Lung (tissue), 12 donors: Measurements from ENCODE around the gene VENTX. TPM values are rescaled to one million over a fixed set of nuclear protein-coding genes. Genes with fewer than 3 reads are reported as not detected.
"Not testable (repeated sequence)": the region's sequence is repeated elsewhere in the genome, so short reads cannot be mapped to it uniquely, and the experiment has no call there.

Experiments
- ATAC-seq: fragments of 200-7000 bp; cut with Tn5 transposase; one replicate; pipeline ENCODE4 v1.9.1; 2020; ENCODE audit warnings: moderate number of reproducible peaks; ENCODE audit not compliant: insufficient read depth, low FRiP score
- DNase-seq, 3 donors: peaks; one replicate each; pipeline ENCODE4 v3.0.0-alpha.2; 2013 to 2017
- H3K27ac ChIP-seq, 2 donors: one replicate each; pipeline ENCODE4 v1.5.1; 2013; ENCODE audit warnings: mild to moderate bottlenecking in 2 of 2, moderate library complexity in 2 of 2, control low read depth in 1 of 2, inconsistent platforms in 1 of 2, low read depth in 1 of 2, low read length in 1 of 2
- H3K27me3 ChIP-seq, 3 donors: one replicate each; pipeline ENCODE4 v1.5.1; 2013; ENCODE audit warnings: low read length in 2 of 3; ENCODE audit not compliant: control insufficient read depth in 3 of 3, insufficient read depth in 3 of 3
- H3K36me3 ChIP-seq, 4 donors: one replicate each; pipeline ENCODE4 v1.5.1; 2013; ENCODE audit warnings: low read length in 4 of 4, mild to moderate bottlenecking in 1 of 4, moderate library complexity in 1 of 4; ENCODE audit not compliant: control insufficient read depth in 4 of 4, insufficient read depth in 4 of 4
- H3K4me1 ChIP-seq, 5 donors: one replicate each; pipeline ENCODE4 v1.5.1; 2013; ENCODE audit warnings: low read length in 5 of 5, mild to moderate bottlenecking in 2 of 5, moderate library complexity in 1 of 5; ENCODE audit not compliant: control insufficient read depth in 5 of 5, insufficient read depth in 5 of 5
- H3K4me3 ChIP-seq: one replicate; pipeline ENCODE4 v1.5.1; 2013; ENCODE audit warnings: mild to moderate bottlenecking, control low read depth, moderate library complexity
- H3K9ac ChIP-seq, 2 donors: one replicate each; pipeline ENCODE4 v1.5.1; 2013; ENCODE audit warnings: low read length in 2 of 2, control low read depth in 1 of 2; ENCODE audit not compliant: insufficient read depth in 1 of 2
- H3K9me3 ChIP-seq, 4 donors: one replicate each; pipeline ENCODE4 v1.5.1; 2013; ENCODE audit warnings: low read length in 3 of 4, mild to moderate bottlenecking in 1 of 4, moderate library complexity in 1 of 4; ENCODE audit not compliant: control insufficient read depth in 4 of 4, insufficient read depth in 3 of 4
- CTCF ChIP-seq: IDR thresholded peaks from 2 replicates; pipeline ENCODE4 v1.5.1; 2012; ENCODE audit warnings: mild to moderate bottlenecking; ENCODE audit errors: control extremely low read depth, extremely low read depth
- WGBS, 2 donors: extraction: QIAGEN DNeasy Blood & Tissue Kit; methylation state at CpG; one replicate each; pipeline ENCODE4 v1.1.7; 2013; 5-methylcytosine and 5-hydroxymethylcytosine counted together
- polyA plus RNA-seq, 2 donors: library from polyadenylated mRNA; stranded (reverse); fragments of 200-250 nt; gene quantifications; one replicate each; pipeline ENCODE4 v1.2.1, GENCODE V29; 2013
- total RNA-seq, 2 donors: library from RNA; depleted of rRNA in 1 of 2; stranded (reverse); fragments of >200 nt in 1 of 2; gene quantifications; one replicate each; pipeline ENCODE4 v1.2.1, GENCODE V29; 2014 to 2021
- donor health status: control.
- donor health status: control.
- donor health status: Bipolar disorder and iron deficiency.
- donor health status: healthy.
- donor health status: DM: yes; HTN: yes; CAD: no.

The VENTX gene
- total and polyA plus RNA-seq, 4 donors, result 0.46 to 4.0 (median 2.4) TPM

- Histone ChIP-seq H3K9me3 (no peaks in the 10 kb centered on the region), H3K36me3 (no peaks in the 10 kb centered on the region), H3K27me3 (peaks cover 4 to 8% (median 5%) of the 10 kb centered on the region in 3 donors), H3K9ac (no peak overlapping the region), H3K27ac (no peak overlapping the region), H3K4me3 (no peak overlapping the region), H3K4me1 (no peaks in the 10 kb centered on the region)
- no peak for TF ChIP-seq CTCF
- no peak for DNase-seq
- ATAC-seq, result no peak
- 83 to 91% methylated on average over 19 to 20 of the region's 20 CpGs for WGBS, 2 donors
These were observed 18.8 kb upstream of the VENTX start for GRCh38 chr10:133218891-133219290.

- DNase-seq, result no peak
- 18 to 25% methylated on average over 24 to 28 of the region's 28 CpGs for WGBS, 2 donors
- H3K27ac ChIP-seq, result no peak overlapping the region
- H3K4me3 ChIP-seq, result no peak overlapping the region
- peaks cover 4 to 8% (median 8%) of the 10 kb centered on the region in 3 donors for H3K27me3 ChIP-seq
- H3K4me1 ChIP-seq, result no peaks in the 10 kb centered on the region
- no peak for ATAC-seq
- TF ChIP-seq CTCF, result no peak
- H3K9me3 ChIP-seq, result no peaks in the 10 kb centered on the region
- no peak overlapping the region for H3K9ac ChIP-seq
- H3K36me3 ChIP-seq, result no peaks in the 10 kb centered on the region
These were observed 17.9 kb upstream of the VENTX start for GRCh38 chr10:133219782-133220181.

GRCh38 chr10:133221331-133221730 lies 16.3 kb upstream of the VENTX start:
- no peaks in the 10 kb centered on the region for H3K36me3 ChIP-seq
- peaks cover 0 to 2% (median 0%) of the 10 kb centered on the region in 5 donors for H3K4me1 ChIP-seq
- WGBS, 2 donors, result 84 to 91% methylated on average over 11 of the region's 11 CpGs
- peaks cover 0 to 2% (median 0%) of the 10 kb centered on the region in 4 donors for H3K9me3 ChIP-seq
- no peak for ATAC-seq
- DNase-seq, result no peak
- no peak overlapping the region for H3K27ac ChIP-seq
- H3K4me3 ChIP-seq, result no peak overlapping the region
- no peak overlapping the region for H3K9ac ChIP-seq
- peaks cover 4 to 13% (median 12%) of the 10 kb centered on the region in 3 donors for H3K27me3 ChIP-seq
- no peak for TF ChIP-seq CTCF

GRCh38 chr10:133221756-133222155 lies 15.9 kb upstream of the VENTX start:
- H3K27ac ChIP-seq, H3K4me1 ChIP-seq, H3K36me3 ChIP-seq, DNase-seq, H3K9me3 ChIP-seq, ATAC-seq, H3K9ac ChIP-seq, H3K4me3 ChIP-seq: not testable (repeated sequence)
- WGBS, 2 donors, result 86 to 93% methylated on average over 13 to 18 of the region's 22 CpGs
- peaks cover 4 to 15% (median 13%) of the 10 kb centered on the region in 3 donors for H3K27me3 ChIP-seq
